WTC11 (cell line): ENCODE data around the gene TMC7. TPM values are rescaled to one million over a fixed set of nuclear protein-coding genes. Genes with fewer than 3 reads are reported as not detected.

Source experiments
- ATF1 ChIP-seq: sonication (generic); formaldehyde crosslinking; IDR thresholded peaks from 2 replicates; pipeline ENCODE4 v1.8.1; 2023; ENCODE audit warnings: mild to moderate bottlenecking, moderate library complexity, missing genetic modification reagents
- CREM ChIP-seq: sonication (generic); formaldehyde crosslinking; IDR thresholded peaks from 2 replicates; pipeline ENCODE4 v1.8.1; 2022; ENCODE audit warnings: mild to moderate bottlenecking, missing genetic modification reagents, moderate library complexity
- ESRRA ChIP-seq: sonication (generic); formaldehyde crosslinking; IDR thresholded peaks from 2 replicates; pipeline ENCODE4 v1.8.1; 2022; ENCODE audit warnings: mild to moderate bottlenecking, missing genetic modification reagents, borderline replicate concordance
- GABPB1 ChIP-seq: sonication (generic); formaldehyde crosslinking; IDR thresholded peaks from 2 replicates; pipeline ENCODE4 v1.8.1; 2023; ENCODE audit warnings: mild to moderate bottlenecking, missing genetic modification reagents
- GTF2I ChIP-seq: fragments of 250-450 bp; sonication (Bioruptor Pico); conservative IDR thresholded peaks from 2 replicates; pipeline ENCODE4 v1.4.0; 2021; ENCODE audit warnings: mild to moderate bottlenecking
- JUN ChIP-seq: sonication (generic); formaldehyde crosslinking; IDR thresholded peaks from 2 replicates; pipeline ENCODE4 v1.8.0; 2023; ENCODE audit warnings: mild to moderate bottlenecking, missing genetic modification reagents
- KAT7 ChIP-seq: sonication (generic); formaldehyde crosslinking; IDR thresholded peaks from 2 replicates; pipeline ENCODE4 v1.8.1; 2023; ENCODE audit warnings: missing genetic modification reagents, mild to moderate bottlenecking, borderline replicate concordance
- MYBL2 ChIP-seq: sonication (generic); formaldehyde crosslinking; IDR thresholded peaks from 2 replicates; pipeline ENCODE4 v1.8.1; 2023; ENCODE audit warnings: mild to moderate bottlenecking, moderate library complexity, missing genetic modification reagents
- NFATC4 ChIP-seq: fragments of 250-450 bp; sonication (Bioruptor Pico); IDR thresholded peaks from 2 replicates; pipeline ENCODE4 v1.9.0; 2021; ENCODE audit warnings: mild to moderate bottlenecking
- NFYB ChIP-seq: sonication (generic); formaldehyde crosslinking; conservative IDR thresholded peaks from 2 replicates; pipeline ENCODE4 v1.8.0; 2022; ENCODE audit warnings: low read depth, missing genetic modification reagents
- NR1H2 ChIP-seq: sonication (generic); formaldehyde crosslinking; IDR thresholded peaks from 2 replicates; pipeline ENCODE4 v1.9.0; 2021; ENCODE audit warnings: mild to moderate bottlenecking, moderate library complexity, missing genetic modification reagents
- NR2C2 ChIP-seq: sonication (generic); formaldehyde crosslinking; IDR thresholded peaks from 2 replicates; pipeline ENCODE4 v1.8.0; 2022; ENCODE audit warnings: mild to moderate bottlenecking, missing genetic modification reagents
- NR3C1 ChIP-seq: sonication (generic); formaldehyde crosslinking; conservative IDR thresholded peaks from 2 replicates; pipeline ENCODE4 v1.8.1; 2023; ENCODE audit warnings: low read depth, mild to moderate bottlenecking, missing genetic modification reagents
- SMAD3 ChIP-seq: sonication (generic); formaldehyde crosslinking; IDR thresholded peaks from 2 replicates; pipeline ENCODE4 v1.8.0; 2022; ENCODE audit warnings: missing genetic modification reagents, mild to moderate bottlenecking, borderline replicate concordance
- SMAD4 ChIP-seq: sonication (generic); formaldehyde crosslinking; IDR thresholded peaks from 2 replicates; pipeline ENCODE4 v1.8.0; 2022; ENCODE audit warnings: mild to moderate bottlenecking, missing genetic modification reagents
- TEAD1 ChIP-seq: sonication (generic); formaldehyde crosslinking; IDR thresholded peaks from 2 replicates; pipeline ENCODE4 v1.8.0; 2022; ENCODE audit warnings: mild to moderate bottlenecking, missing genetic modification reagents
- ZBTB21 ChIP-seq: sonication (generic); formaldehyde crosslinking; IDR thresholded peaks from 2 replicates; pipeline ENCODE4 v1.8.1; 2023; ENCODE audit warnings: mild to moderate bottlenecking, missing genetic modification reagents, borderline replicate concordance
- ZNF416 ChIP-seq: fragments of 250-450 bp; sonication (Bioruptor Pico); IDR thresholded peaks from 2 replicates; pipeline ENCODE4 v1.9.0; 2021; ENCODE audit warnings: mild to moderate bottlenecking, inconsistent platforms
- total RNA-seq: library from RNA; stranded (reverse); gene quantifications from 3 replicates; pipeline ENCODE4 v1.2.3, GENCODE V29; 2021
- TF ChIP-seq, protein P1 (sequence below): sonication (generic); formaldehyde crosslinking; IDR thresholded peaks from 2 replicates; pipeline ENCODE4 v1.8.0; 2022; ENCODE audit warnings: mild to moderate bottlenecking, missing genetic modification reagents
- TF ChIP-seq, protein P2 (sequence below): sonication (generic); formaldehyde crosslinking; IDR thresholded peaks from 2 replicates; pipeline ENCODE4 v1.8.1; 2022; ENCODE audit warnings: low read depth, missing genetic modification reagents, borderline replicate concordance
- TF ChIP-seq, protein P3 (sequence below): sonication (generic); formaldehyde crosslinking; IDR thresholded peaks from 2 replicates; pipeline ENCODE4 v1.8.0; 2022; ENCODE audit warnings: mild to moderate bottlenecking, missing genetic modification reagents
- TF ChIP-seq, protein P4 (sequence below): sonication (generic); formaldehyde crosslinking; IDR thresholded peaks from 2 replicates; pipeline ENCODE4 v1.8.0; 2023; ENCODE audit warnings: mild to moderate bottlenecking, missing genetic modification reagents
- TF ChIP-seq, protein P5 (sequence below): sonication (generic); formaldehyde crosslinking; IDR thresholded peaks from 2 replicates; pipeline ENCODE4 v1.8.1; 2022; ENCODE audit warnings: mild to moderate bottlenecking, moderate library complexity, missing genetic modification reagents
- TF ChIP-seq, protein P6 (sequence below): sonication (generic); formaldehyde crosslinking; IDR thresholded peaks from 2 replicates; pipeline ENCODE4 v1.8.1; 2023; ENCODE audit warnings: mild to moderate bottlenecking, missing genetic modification reagents, borderline replicate concordance
- TF ChIP-seq, protein P7 (sequence below): fragments of 250-450 bp; sonication (Bioruptor Pico); IDR thresholded peaks from 2 replicates; pipeline ENCODE4 v1.9.0; 2021; ENCODE audit warnings: mild to moderate bottlenecking

TMC7 gene
- total RNA-seq, 1 experiment from 2014 or later = 2.5 TPM

DNA sequence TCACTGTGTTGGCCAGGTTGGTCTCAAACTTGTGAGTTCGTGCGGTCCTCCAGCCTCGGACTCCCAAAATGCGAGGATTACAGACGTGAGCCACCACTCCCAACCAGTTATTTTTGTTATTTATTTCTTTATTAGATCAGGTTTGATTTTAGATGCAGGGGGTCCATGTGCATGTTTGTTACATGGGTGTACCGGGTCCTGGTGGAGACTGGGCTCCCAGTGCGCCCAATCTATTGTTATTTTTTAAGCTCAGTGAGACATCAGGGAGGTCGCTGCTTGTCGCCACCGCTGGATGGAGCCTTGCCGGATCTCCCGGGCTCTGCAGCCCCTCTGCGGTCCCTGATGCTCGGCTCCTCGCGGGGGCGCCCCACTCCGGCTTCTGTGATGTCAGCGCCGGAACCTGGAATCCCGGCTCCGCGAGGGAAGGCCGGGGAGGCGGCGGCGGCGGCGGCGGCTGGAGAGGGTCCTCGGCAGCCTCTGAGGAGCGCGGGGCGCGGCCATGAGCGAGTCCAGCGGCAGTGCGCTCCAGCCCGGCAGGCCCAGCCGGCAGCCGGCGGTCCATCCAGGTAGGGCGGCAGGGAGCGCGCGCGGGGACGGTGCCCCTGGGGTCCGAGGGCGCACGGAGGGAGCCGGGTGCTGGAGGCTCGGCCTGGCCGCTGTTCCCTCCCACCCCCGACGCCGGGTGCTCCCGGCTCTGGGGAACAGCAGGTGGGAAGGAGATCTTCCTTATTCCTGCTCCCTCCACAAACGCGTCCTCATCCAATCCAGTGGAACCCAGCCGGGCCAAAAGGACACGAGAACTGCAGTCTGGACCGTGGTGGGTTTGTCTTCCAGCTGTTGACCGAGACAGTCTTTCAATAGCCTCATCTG is at the start of gene TMC7 (continued):
- TF ChIP-seq CREM (peak; percentile 47; the same call in 1 of the 2 replicates), SMAD4 (CRISPR knock-in tag) (no peak), KAT7 (no peak), MYBL2 (peak; percentile 55; the same call in 1 of the 2 replicates), JUN (peak; percentile 51; the same call in 1 of the 2 replicates), ZNF416 (0 out of 2 replicates have a peak, but pooled peaks have one; percentile 16), GABPB1 (peak; percentile 85), NR1H2 (CRISPR knock-in tag) (no peak), TEAD1 (CRISPR knock-in tag) (0 out of 2 replicates have a peak, but pooled peaks have one; percentile 37), ESRRA (CRISPR knock-in tag) (no peak), NFATC4 (CRISPR knock-in tag) (no peak), GTF2I (peak; percentile 94), ATF1 (CRISPR knock-in tag) (0 out of 2 replicates have a peak, but pooled peaks have one; percentile 61), NR3C1 (CRISPR knock-in tag) (no peak), SMAD3 (CRISPR knock-in tag) (no peak), ZBTB21 (CRISPR knock-in tag) (0 out of 2 replicates have a peak, but pooled peaks have one; percentile 23), NFYB (CRISPR knock-in tag) (no peak), NR2C2 (CRISPR knock-in tag) (no peak)
- TF ChIP-seq, protein P1, sequence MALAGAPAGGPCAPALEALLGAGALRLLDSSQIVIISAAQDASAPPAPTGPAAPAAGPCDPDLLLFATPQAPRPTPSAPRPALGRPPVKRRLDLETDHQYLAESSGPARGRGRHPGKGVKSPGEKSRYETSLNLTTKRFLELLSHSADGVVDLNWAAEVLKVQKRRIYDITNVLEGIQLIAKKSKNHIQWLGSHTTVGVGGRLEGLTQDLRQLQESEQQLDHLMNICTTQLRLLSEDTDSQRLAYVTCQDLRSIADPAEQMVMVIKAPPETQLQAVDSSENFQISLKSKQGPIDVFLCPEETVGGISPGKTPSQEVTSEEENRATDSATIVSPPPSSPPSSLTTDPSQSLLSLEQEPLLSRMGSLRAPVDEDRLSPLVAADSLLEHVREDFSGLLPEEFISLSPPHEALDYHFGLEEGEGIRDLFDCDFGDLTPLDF (CRISPR knock-in tag) = no peak
- TF ChIP-seq, protein P2, sequence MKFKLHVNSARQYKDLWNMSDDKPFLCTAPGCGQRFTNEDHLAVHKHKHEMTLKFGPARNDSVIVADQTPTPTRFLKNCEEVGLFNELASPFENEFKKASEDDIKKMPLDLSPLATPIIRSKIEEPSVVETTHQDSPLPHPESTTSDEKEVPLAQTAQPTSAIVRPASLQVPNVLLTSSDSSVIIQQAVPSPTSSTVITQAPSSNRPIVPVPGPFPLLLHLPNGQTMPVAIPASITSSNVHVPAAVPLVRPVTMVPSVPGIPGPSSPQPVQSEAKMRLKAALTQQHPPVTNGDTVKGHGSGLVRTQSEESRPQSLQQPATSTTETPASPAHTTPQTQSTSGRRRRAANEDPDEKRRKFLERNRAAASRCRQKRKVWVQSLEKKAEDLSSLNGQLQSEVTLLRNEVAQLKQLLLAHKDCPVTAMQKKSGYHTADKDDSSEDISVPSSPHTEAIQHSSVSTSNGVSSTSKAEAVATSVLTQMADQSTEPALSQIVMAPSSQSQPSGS = no peak
- TF ChIP-seq, protein P3, sequence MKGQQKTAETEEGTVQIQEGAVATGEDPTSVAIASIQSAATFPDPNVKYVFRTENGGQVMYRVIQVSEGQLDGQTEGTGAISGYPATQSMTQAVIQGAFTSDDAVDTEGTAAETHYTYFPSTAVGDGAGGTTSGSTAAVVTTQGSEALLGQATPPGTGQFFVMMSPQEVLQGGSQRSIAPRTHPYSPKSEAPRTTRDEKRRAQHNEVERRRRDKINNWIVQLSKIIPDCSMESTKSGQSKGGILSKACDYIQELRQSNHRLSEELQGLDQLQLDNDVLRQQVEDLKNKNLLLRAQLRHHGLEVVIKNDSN = no peak
- TF ChIP-seq, protein P4, sequence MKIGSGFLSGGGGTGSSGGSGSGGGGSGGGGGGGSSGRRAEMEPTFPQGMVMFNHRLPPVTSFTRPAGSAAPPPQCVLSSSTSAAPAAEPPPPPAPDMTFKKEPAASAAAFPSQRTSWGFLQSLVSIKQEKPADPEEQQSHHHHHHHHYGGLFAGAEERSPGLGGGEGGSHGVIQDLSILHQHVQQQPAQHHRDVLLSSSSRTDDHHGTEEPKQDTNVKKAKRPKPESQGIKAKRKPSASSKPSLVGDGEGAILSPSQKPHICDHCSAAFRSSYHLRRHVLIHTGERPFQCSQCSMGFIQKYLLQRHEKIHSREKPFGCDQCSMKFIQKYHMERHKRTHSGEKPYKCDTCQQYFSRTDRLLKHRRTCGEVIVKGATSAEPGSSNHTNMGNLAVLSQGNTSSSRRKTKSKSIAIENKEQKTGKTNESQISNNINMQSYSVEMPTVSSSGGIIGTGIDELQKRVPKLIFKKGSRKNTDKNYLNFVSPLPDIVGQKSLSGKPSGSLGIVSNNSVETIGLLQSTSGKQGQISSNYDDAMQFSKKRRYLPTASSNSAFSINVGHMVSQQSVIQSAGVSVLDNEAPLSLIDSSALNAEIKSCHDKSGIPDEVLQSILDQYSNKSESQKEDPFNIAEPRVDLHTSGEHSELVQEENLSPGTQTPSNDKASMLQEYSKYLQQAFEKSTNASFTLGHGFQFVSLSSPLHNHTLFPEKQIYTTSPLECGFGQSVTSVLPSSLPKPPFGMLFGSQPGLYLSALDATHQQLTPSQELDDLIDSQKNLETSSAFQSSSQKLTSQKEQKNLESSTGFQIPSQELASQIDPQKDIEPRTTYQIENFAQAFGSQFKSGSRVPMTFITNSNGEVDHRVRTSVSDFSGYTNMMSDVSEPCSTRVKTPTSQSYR (CRISPR knock-in tag) = no peak
- TF ChIP-seq, protein P5, sequence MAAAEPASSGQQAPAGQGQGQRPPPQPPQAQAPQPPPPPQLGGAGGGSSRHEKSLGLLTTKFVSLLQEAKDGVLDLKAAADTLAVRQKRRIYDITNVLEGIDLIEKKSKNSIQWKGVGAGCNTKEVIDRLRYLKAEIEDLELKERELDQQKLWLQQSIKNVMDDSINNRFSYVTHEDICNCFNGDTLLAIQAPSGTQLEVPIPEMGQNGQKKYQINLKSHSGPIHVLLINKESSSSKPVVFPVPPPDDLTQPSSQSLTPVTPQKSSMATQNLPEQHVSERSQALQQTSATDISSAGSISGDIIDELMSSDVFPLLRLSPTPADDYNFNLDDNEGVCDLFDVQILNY (CRISPR knock-in tag) = peak; percentile 66; the same call in 1 of the 2 replicates
- TF ChIP-seq, protein P6, sequence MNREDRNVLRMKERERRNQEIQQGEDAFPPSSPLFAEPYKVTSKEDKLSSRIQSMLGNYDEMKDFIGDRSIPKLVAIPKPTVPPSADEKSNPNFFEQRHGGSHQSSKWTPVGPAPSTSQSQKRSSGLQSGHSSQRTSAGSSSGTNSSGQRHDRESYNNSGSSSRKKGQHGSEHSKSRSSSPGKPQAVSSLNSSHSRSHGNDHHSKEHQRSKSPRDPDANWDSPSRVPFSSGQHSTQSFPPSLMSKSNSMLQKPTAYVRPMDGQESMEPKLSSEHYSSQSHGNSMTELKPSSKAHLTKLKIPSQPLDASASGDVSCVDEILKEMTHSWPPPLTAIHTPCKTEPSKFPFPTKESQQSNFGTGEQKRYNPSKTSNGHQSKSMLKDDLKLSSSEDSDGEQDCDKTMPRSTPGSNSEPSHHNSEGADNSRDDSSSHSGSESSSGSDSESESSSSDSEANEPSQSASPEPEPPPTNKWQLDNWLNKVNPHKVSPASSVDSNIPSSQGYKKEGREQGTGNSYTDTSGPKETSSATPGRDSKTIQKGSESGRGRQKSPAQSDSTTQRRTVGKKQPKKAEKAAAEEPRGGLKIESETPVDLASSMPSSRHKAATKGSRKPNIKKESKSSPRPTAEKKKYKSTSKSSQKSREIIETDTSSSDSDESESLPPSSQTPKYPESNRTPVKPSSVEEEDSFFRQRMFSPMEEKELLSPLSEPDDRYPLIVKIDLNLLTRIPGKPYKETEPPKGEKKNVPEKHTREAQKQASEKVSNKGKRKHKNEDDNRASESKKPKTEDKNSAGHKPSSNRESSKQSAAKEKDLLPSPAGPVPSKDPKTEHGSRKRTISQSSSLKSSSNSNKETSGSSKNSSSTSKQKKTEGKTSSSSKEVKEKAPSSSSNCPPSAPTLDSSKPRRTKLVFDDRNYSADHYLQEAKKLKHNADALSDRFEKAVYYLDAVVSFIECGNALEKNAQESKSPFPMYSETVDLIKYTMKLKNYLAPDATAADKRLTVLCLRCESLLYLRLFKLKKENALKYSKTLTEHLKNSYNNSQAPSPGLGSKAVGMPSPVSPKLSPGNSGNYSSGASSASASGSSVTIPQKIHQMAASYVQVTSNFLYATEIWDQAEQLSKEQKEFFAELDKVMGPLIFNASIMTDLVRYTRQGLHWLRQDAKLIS (CRISPR knock-in tag) = no peak
- TF ChIP-seq, protein P7, sequence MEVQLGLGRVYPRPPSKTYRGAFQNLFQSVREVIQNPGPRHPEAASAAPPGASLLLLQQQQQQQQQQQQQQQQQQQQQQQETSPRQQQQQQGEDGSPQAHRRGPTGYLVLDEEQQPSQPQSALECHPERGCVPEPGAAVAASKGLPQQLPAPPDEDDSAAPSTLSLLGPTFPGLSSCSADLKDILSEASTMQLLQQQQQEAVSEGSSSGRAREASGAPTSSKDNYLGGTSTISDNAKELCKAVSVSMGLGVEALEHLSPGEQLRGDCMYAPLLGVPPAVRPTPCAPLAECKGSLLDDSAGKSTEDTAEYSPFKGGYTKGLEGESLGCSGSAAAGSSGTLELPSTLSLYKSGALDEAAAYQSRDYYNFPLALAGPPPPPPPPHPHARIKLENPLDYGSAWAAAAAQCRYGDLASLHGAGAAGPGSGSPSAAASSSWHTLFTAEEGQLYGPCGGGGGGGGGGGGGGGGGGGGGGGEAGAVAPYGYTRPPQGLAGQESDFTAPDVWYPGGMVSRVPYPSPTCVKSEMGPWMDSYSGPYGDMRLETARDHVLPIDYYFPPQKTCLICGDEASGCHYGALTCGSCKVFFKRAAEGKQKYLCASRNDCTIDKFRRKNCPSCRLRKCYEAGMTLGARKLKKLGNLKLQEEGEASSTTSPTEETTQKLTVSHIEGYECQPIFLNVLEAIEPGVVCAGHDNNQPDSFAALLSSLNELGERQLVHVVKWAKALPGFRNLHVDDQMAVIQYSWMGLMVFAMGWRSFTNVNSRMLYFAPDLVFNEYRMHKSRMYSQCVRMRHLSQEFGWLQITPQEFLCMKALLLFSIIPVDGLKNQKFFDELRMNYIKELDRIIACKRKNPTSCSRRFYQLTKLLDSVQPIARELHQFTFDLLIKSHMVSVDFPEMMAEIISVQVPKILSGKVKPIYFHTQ (CRISPR knock-in tag) = no peak
